Heart left ventricle (tissue), 16 donors: ENCODE results near the gene ZDHHC21. TPM values are rescaled to one million over a fixed set of nuclear protein-coding genes. Genes with fewer than 3 reads are reported as not detected.

Experiments
- ATAC-seq, 4 donors: fragments of 200-7000 bp; cut with Tn5 transposase; one replicate each; pipeline ENCODE4 v1.9.1; 2020 to 2022; ENCODE audit warnings: moderate library complexity in 4 of 4, mild to moderate bottlenecking in 3 of 4, moderate number of reproducible peaks in 1 of 4
- DNase-seq, 5 donors: peaks; one replicate each; pipeline ENCODE4 v3.0.0-alpha.2; 2020
- H3K27ac ChIP-seq, 12 donors: fragments of 200-600 bp; sonication (generic) in 4 of 12; one replicate each; pipeline versions ENCODE4 v1.5.0 to v1.8.0; 2016 to 2022; ENCODE audit warnings: mild to moderate bottlenecking in 2 of 12
- H3K27me3 ChIP-seq, 9 donors: fragments of 200-600 bp; sonication (generic) in 2 of 9; one replicate each; pipeline versions ENCODE4 v1.5.1 to v1.8.0; 2016 to 2022; ENCODE audit warnings: mild to moderate bottlenecking in 3 of 9
- H3K36me3 ChIP-seq, 9 donors: fragments of 200-600 bp; sonication (generic) in 2 of 9; one replicate each; pipeline versions ENCODE4 v1.5.0 to v1.8.0; 2018 to 2022; ENCODE audit warnings: mild to moderate bottlenecking in 2 of 9
- H3K4me1 ChIP-seq, 12 donors: fragments of 200-600 bp; sonication (generic) in 4 of 12; one replicate each; pipeline versions ENCODE4 v1.5.0 to v1.8.0; 2016 to 2022; ENCODE audit warnings: mild to moderate bottlenecking in 3 of 12
- H3K4me3 ChIP-seq, 12 donors: fragments of 200-600 bp; sonication (generic) in 4 of 12; one replicate each; pipeline versions ENCODE4 v1.5.0 to v1.8.0; 2017 to 2022; ENCODE audit warnings: mild to moderate bottlenecking in 9 of 12, moderate library complexity in 4 of 12
- H3K9me3 ChIP-seq, 12 donors: fragments of 200-600 bp; sonication (generic) in 4 of 12; one replicate each; pipeline versions ENCODE4 v1.5.0 to v1.8.0; 2016 to 2022; ENCODE audit warnings: mild to moderate bottlenecking in 1 of 12
- CTCF ChIP-seq, 12 donors: fragments of 200-600 bp; sonication (generic) in 4 of 12; IDR thresholded peaks; one replicate each; pipeline versions ENCODE4 v1.5.0 to v1.8.0; 2018 to 2022; ENCODE audit warnings: antibody characterized with exemption in 12 of 12, mild to moderate bottlenecking in 5 of 12
- POLR2A ChIP-seq, 2 donors: fragments of 450-650 bp; IDR thresholded peaks; one replicate each; pipeline ENCODE4 v1.6.1; 2017; ENCODE audit warnings: antibody characterized with exemption in 2 of 2, mild to moderate bottlenecking in 2 of 2, moderate library complexity in 2 of 2
- WGBS, 4 donors: extraction: QIAGEN DNeasy Blood & Tissue Kit in 2 of 4; methylation state at CpG; one replicate each; pipeline versions ENCODE4 v1.1.5 to v1.1.7; 2013 to 2018; 5-methylcytosine and 5-hydroxymethylcytosine counted together
- intact Hi-C, 10 donors: fragments of 100-400 bp; cut with DNase I; formaldehyde crosslinking; loops; one replicate each; pipeline versions ENCODE4 v1.11.1 to v1.14.2; 2022
- polyA plus RNA-seq, 2 donors: library from polyadenylated mRNA; stranded (reverse); fragments of 200-250 nt; gene quantifications; one replicate each; pipeline ENCODE4 v1.2.3, GENCODE V29; 2013
- total RNA-seq, 9 donors: library from RNA; depleted of rRNA in 2 of 9; stranded (reverse); fragments of >200 nt in 2 of 9; fragmentation: NEBNext Ultra II Directional in 3 of 9; extraction: Animal tissue kit (Norgen Biotek cat#: 25700) in 3 of 9; gene quantifications; one replicate each; pipeline versions ENCODE4 v1.1.0 to v1.2.4, GENCODE V29; 2016 to 2023
- donor health status: ischemic (EF 13 %, LVEDD 7.1; RV severe dilation, severe dysfunction).
- donor health status: healthy with polysubstance abuse.
- donor health status: DM: no; HTN: yes; CAD: no.
- donor health status: DM: no; HTN: no; CAD: no.
- donor health status: ischemic (EF 25% LVEDD 6.9; RV normal size, moderate dysfunction).
- donor health status: ischemic (EF 25% LVEDD 5.7; RV mildly dilated, moderate dysfunction).
- donor health status: healthy.
- donor health status: DM: yes; HTN: yes; CAD: no.
- donor health status: ischemic (EF 35%, LVEDD 5.7; RV mildly dilated, moderate dysfunction).
- donor health status: nonischemic (EF 11% LVEDD 7.7; RV severe dilation, severe dysfunction).
- donor health status: DM: yes; HTN: yes; CAD: no.
- donor health status: PGD.
- donor health status: ischemic (EF 29% LVEDD 5.4; RV normal size, mild dysfunction).
- donor health status: nonischemic (EF 23%, LVEDD 6.1; RV moderate dilation, normal function).

Gene ZDHHC21
- total and polyA plus RNA-seq, 11 donors = 3.5 to 9.3 (median 7.2) TPM

DNA sequence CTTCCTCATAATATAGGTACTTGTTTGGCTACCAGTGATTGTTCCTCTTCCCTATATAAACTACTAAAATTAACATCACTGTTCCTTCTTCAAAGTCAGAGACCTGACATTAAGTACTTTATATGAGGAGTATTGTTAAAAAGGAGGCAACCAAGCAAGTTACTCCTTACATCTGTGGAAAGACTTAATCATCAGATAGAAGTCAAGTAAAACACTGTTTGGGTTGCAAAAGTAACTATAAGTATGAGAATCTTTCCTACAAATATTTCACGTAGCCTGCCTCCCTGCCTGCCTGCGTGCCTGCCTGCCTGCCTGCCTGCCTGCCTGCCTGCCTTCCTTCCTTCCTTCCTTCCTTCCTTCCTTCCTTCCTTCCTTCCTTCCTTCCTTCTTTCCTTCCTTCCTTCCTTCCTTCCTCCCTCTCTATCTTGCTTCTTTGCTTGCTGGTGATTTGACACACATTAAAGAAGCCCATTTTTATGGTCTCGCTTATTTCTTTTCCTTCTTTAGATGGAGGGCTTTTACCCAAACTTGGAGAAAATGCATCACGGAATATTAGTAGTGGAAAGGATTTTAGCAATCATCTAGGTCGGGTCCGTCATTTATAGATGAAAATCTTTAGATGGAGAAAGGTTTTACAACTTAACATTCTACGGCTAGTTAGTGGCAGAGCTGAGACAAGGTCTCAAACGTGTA, 26.1 kb upstream of the ZDHHC21 start:
- intact Hi-C loops = no loop called here
- Histone ChIP-seq H3K27ac (no peak overlapping the region), H3K4me1 (no peaks in the 10 kb centered on the region), H3K9me3 (no peaks in the 10 kb centered on the region), H3K27me3 (peaks cover 0 to 14% (median 0%) of the 10 kb centered on the region in 9 donors), H3K4me3 (no peak overlapping the region), H3K36me3 (no peaks in the 10 kb centered on the region)
- DNase-seq (no peak), ATAC-seq (no peak)
- WGBS, 4 donors = 69 to 75% (median 72%) methylated on average over 8 of the region's 8 CpGs
- no peak for TF ChIP-seq CTCF (IDR thresholded peaks at IDR 0.05)

DNA sequence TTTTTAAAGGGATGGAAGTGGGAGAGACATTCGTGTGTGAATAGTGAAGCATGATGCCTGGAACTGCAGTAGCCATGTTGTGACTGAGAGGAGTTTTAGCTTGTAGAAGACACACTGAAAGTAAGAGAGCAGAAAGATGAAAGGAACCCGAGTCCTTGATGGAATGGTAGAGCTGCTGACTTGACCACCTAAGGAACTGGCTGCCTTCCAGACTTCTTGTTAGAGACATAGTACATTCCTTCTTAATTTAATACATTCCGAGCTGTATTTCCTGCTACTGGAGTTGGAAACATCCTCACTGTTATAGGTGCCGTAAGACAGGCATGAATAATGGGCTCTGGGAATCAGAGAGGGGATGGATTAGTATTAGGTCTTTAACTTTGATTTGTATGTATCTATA, 21.9 kb upstream of the ZDHHC21 start:
- no peak for TF ChIP-seq POLR2A (IDR thresholded peaks at IDR 0.05)
- TF ChIP-seq CTCF (IDR thresholded peaks at IDR 0.05) = no peak

DNA sequence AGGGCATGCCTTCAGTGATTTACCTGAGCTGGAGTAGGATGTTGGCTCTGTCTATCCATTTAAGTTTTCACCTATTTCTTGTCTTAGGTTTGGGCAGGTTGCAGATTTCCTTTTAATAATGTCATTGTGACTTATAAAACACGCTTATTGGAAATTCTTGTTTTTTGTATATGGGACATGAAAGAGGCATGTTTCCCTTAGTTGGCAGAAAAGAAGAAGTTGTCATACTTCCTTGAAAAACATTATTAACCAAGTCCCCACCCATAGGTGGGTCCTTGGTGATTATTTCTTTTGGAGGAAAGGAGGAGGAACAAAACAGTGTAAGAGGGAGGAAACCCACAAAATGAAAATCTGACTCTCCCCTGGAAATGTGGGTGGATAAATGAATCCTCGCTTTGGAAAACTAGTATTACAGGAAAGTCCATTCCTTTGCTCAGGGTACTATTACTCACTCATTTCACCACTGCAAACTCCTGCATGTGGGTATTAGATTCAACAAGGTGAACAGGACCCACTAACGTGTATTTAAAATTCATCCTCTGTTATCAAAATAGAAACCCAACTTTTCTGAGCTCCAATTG, 20.0 kb upstream of the ZDHHC21 start:
- no peaks in the 10 kb centered on the region for H3K36me3 ChIP-seq
- H3K27me3 ChIP-seq = peaks cover 0 to 14% (median 0%) of the 10 kb centered on the region in 9 donors
- H3K27ac ChIP-seq = no peak overlapping the region
- no peak for TF ChIP-seq CTCF (IDR thresholded peaks at IDR 0.05)
- TF ChIP-seq POLR2A (IDR thresholded peaks at IDR 0.05) = no peak
- WGBS, 4 donors = 82 to 88% (median 85%) methylated on average over 3 of the region's 3 CpGs
- ATAC-seq (no peak), DNase-seq (no peak)
- intact Hi-C loops = no loop called here
- H3K9me3 ChIP-seq = peaks cover 0 to 9% (median 0%) of the 10 kb centered on the region in 12 donors
- H3K4me1 ChIP-seq = no peaks in the 10 kb centered on the region
- no peak overlapping the region for H3K4me3 ChIP-seq

More for the DNA sequence above, 21.9 kb upstream of the ZDHHC21 start:
- no peak overlapping the region for H3K4me3 ChIP-seq
- intact Hi-C loops = no loop called here
- ATAC-seq = no peak
- WGBS, 4 donors = 60 to 73% (median 62%) methylated on average over 4 of the region's 4 CpGs
- peaks cover 0 to 14% (median 0%) of the 10 kb centered on the region in 9 donors for H3K27me3 ChIP-seq
- no peaks in the 10 kb centered on the region for H3K36me3 ChIP-seq
- no peak for DNase-seq
- H3K4me1 ChIP-seq = no peaks in the 10 kb centered on the region
- no peak overlapping the region for H3K27ac ChIP-seq
- H3K9me3 ChIP-seq = peaks cover 0 to 5% (median 0%) of the 10 kb centered on the region in 12 donors

DNA sequence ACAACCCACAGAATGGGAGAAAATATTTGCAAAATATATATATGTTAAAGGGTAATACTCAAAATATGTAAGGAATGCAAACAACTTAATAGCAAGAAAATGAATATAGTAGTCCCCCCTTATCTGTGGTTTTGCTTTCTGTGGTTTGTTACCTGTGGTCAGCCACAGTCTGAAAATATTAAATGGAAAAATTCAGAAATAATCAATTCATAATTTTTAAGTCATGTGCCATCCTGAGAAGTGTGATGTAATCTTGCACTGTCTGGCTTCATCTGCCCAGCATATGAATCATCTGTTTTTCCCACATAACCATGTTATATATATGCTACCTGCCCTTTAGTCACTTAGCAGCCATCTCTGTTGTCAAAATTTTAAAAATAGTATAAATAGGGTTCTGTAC, 17.6 kb upstream of the ZDHHC21 start:
- Histone ChIP-seq H3K4me1 (no peaks in the 10 kb centered on the region), H3K4me3 (no peak overlapping the region), H3K27me3 (peaks cover 0 to 13% (median 0%) of the 10 kb centered on the region in 9 donors), H3K9me3 (peaks cover 0 to 27% (median 7%) of the 10 kb centered on the region in 12 donors), H3K27ac (no peak overlapping the region), H3K36me3 (no peaks in the 10 kb centered on the region)
- DNase-seq (no peak), ATAC-seq (no peak)
- intact Hi-C loops = no loop called here
- no peak for TF ChIP-seq POLR2A (IDR thresholded peaks at IDR 0.05)
- TF ChIP-seq CTCF (IDR thresholded peaks at IDR 0.05) = no peak
